ENCODE measurements around the gene EPHA4.

EPHA4 gene

DNA sequence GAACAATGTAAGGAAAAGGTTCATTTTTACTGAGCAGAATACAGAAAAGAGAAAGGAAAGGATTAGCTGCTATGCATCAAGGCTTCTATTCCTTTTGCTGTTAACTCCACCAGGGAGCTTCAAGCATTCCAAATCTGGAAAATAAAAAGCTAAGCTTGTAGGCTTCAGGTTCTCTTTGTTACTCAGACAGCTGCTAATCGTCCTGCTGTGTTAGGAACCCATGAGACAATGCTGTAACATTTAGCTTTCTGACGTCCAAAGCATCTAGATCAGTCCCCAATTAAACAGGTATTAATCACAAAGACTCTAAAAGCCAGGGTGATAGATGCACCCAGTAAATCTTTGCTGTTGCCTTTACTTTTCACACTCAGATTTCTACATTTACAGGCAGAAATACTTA is 103.8 kb downstream of the EPHA4 start:
- H3K4me1 ChIP-seq (ENCODE audit: low read depth, poor library complexity, severe bottlenecking) = peaks cover 10% of the 10 kb centered on the region
- no peaks in the 10 kb centered on the region for H3K36me3 ChIP-seq (ENCODE audit: insufficient read depth)
- no peaks in the 10 kb centered on the region for H3K27me3 ChIP-seq (ENCODE audit: insufficient read depth, low read depth)
- no peak overlapping the region for H3K27ac ChIP-seq
- no peak overlapping the region for H3K4me2 ChIP-seq
- H3K79me2 ChIP-seq (ENCODE audit: insufficient read depth, low read depth) = no peaks in the 10 kb centered on the region
- H3K9ac ChIP-seq = no peak overlapping the region
- no peaks in the 10 kb centered on the region for H4K20me1 ChIP-seq (ENCODE audit: insufficient read depth)
- TF ChIP-seq CTCF (conservative IDR thresholded peaks at IDR 0.05; ENCODE audit: low read depth, low read length) = no peak
- H2AFZ ChIP-seq (ENCODE audit: low read depth) = no peak overlapping the region
- no peak overlapping the region for H3K4me3 ChIP-seq (IDR thresholded peaks at IDR 0.05; ENCODE audit: insufficient read depth, low read depth, low read length)

DNA sequence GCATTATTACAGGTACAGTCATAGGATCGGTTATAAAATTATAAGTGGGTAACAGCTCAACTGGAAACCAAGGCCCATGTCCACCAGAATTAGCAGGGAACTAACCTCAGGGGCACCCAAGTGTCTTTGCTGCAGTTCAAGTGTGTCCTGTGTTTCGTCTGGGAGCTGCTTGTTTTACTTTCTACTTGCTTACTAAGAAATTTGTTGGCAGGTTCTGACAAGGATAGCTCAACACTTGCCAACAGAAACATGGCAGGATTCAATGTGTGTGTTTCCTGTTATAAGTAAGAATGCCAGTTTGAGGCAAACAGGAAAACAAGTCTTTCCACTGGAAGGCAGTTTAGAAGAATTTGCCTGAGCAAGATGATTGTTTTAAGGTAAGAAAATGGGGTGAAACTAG is 104.5 kb downstream of the EPHA4 start:
- Histone ChIP-seq H3K4me1 (ENCODE audit: low read depth, poor library complexity, severe bottlenecking) (peaks cover 14% of the 10 kb centered on the region), H3K36me3 (ENCODE audit: insufficient read depth) (no peaks in the 10 kb centered on the region), H3K79me2 (ENCODE audit: insufficient read depth, low read depth) (no peaks in the 10 kb centered on the region), H3K27me3 (ENCODE audit: insufficient read depth, low read depth) (no peaks in the 10 kb centered on the region), H3K9ac (no peak overlapping the region), H3K4me2 (no peak overlapping the region), H4K20me1 (ENCODE audit: insufficient read depth) (no peaks in the 10 kb centered on the region), H3K4me3 (IDR thresholded peaks at IDR 0.05; ENCODE audit: insufficient read depth, low read depth, low read length) (no peak overlapping the region), H3K27ac (no peak overlapping the region), H2AFZ (ENCODE audit: low read depth) (no peak overlapping the region)
- no peak for TF ChIP-seq CTCF (conservative IDR thresholded peaks at IDR 0.05; ENCODE audit: low read depth, low read length)

DNA sequence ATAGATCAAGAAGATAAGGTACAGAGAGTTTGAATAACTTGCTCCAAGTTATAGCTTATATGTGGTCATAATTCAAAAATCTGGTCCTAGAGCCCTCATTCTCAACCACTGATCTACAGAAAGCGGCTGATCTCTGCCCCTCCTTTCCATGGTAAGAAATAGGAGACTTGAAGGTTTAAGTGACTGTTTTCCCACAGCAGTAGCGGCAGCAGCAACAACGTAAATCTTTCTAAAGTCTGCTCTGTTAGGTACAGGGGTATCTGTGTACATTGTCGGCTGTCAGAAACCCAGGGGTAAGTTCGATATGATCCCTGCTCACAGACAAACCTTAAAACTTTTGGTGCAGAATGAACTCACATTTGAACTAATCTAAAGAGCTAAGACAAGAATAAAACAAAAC is 105.4 kb downstream of the EPHA4 start:
- peaks cover 14% of the 10 kb centered on the region for H3K4me1 ChIP-seq (ENCODE audit: low read depth, poor library complexity, severe bottlenecking)
- no peaks in the 10 kb centered on the region for H3K27me3 ChIP-seq (ENCODE audit: insufficient read depth, low read depth)
- no peak overlapping the region for H3K27ac ChIP-seq
- H3K4me2 ChIP-seq = no peak overlapping the region
- H2AFZ ChIP-seq (ENCODE audit: low read depth) = no peak overlapping the region
- H4K20me1 ChIP-seq (ENCODE audit: insufficient read depth) = no peaks in the 10 kb centered on the region
- no peak for TF ChIP-seq CTCF (conservative IDR thresholded peaks at IDR 0.05; ENCODE audit: low read depth, low read length)
- no peaks in the 10 kb centered on the region for H3K36me3 ChIP-seq (ENCODE audit: insufficient read depth)
- H3K4me3 ChIP-seq (IDR thresholded peaks at IDR 0.05; ENCODE audit: insufficient read depth, low read depth, low read length) = no peak overlapping the region
- H3K79me2 ChIP-seq (ENCODE audit: insufficient read depth, low read depth) = no peaks in the 10 kb centered on the region
- no peak overlapping the region for H3K9ac ChIP-seq

DNA sequence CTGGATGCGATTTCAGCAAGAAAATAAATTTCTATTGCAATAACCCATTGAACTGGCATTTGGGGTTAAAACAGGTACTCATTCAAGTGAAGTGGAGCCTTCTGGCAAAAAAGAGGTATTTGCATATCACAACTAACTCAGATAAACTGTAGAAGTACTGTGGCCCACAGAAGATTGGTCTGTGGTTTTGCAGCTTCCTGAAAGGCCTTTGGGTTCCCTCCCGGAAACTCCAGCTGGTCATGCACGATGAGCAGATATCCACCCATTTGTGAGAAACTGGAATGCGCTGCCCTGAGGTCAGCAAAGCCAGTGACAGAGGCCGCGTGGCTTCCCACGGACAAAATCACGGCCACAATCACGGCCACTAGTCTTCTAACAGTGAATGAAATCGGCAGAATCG is 106.3 kb downstream of the EPHA4 start:
- Histone ChIP-seq H3K9ac (no peak overlapping the region), H3K79me2 (ENCODE audit: insufficient read depth, low read depth) (no peaks in the 10 kb centered on the region), H3K36me3 (ENCODE audit: insufficient read depth) (no peaks in the 10 kb centered on the region), H3K27ac (no peak overlapping the region), H3K4me1 (ENCODE audit: low read depth, poor library complexity, severe bottlenecking) (peaks cover 14% of the 10 kb centered on the region), H2AFZ (ENCODE audit: low read depth) (no peak overlapping the region), H3K4me2 (no peak overlapping the region), H3K4me3 (IDR thresholded peaks at IDR 0.05; ENCODE audit: insufficient read depth, low read depth, low read length) (no peak overlapping the region), H4K20me1 (ENCODE audit: insufficient read depth) (no peaks in the 10 kb centered on the region), H3K27me3 (ENCODE audit: insufficient read depth, low read depth) (no peaks in the 10 kb centered on the region)
- TF ChIP-seq CTCF (conservative IDR thresholded peaks at IDR 0.05; ENCODE audit: low read depth, low read length) = no peak

DNA sequence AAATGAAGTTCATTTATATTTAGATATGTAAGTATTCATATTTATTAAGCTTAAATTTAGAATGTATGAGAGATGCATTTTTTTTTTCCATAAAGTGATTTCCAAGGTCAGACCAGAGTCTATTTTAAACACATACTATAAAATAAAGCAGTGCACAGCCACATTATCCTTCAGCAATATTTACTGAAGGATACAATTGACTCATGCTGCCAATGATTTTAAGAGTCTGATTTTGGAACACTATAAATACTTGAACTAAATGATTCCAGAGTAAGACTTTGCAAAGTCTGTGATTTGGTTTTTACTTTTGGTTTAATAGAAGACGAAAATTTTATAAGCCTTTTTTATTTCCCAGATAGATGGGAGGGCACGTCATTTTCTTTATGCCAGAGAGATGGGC is 107.1 kb downstream of the EPHA4 start:
- no peak overlapping the region for H3K4me3 ChIP-seq (IDR thresholded peaks at IDR 0.05; ENCODE audit: insufficient read depth, low read depth, low read length)
- H3K4me1 ChIP-seq (ENCODE audit: low read depth, poor library complexity, severe bottlenecking) = peaks cover 14% of the 10 kb centered on the region
- no peak overlapping the region for H3K4me2 ChIP-seq
- no peak overlapping the region for H3K9ac ChIP-seq
- no peaks in the 10 kb centered on the region for H3K79me2 ChIP-seq (ENCODE audit: insufficient read depth, low read depth)
- TF ChIP-seq CTCF (conservative IDR thresholded peaks at IDR 0.05; ENCODE audit: low read depth, low read length) = no peak
- H3K36me3 ChIP-seq (ENCODE audit: insufficient read depth) = no peaks in the 10 kb centered on the region
- no peaks in the 10 kb centered on the region for H3K27me3 ChIP-seq (ENCODE audit: insufficient read depth, low read depth)
- H2AFZ ChIP-seq (ENCODE audit: low read depth) = no peak overlapping the region
- H3K27ac ChIP-seq = no peak overlapping the region
- no peaks in the 10 kb centered on the region for H4K20me1 ChIP-seq (ENCODE audit: insufficient read depth)

All from KMS-11 (cell line).